HG03378 (cell line): ENCODE data around the gene ZDHHC14.
"Not testable (repeated sequence)": the region's sequence is repeated elsewhere in the genome, so short reads cannot be mapped to it uniquely, and the experiment has no call there.

Experiments
- ATAC-seq: cut with Tn5 transposase; IDR thresholded peaks from one replicate; pipeline ENCODE4 v1.9.1; 2021; ENCODE audit warnings: mild to moderate bottlenecking, moderate library complexity; ENCODE audit not compliant: unreplicated experiment

The ZDHHC14 gene

GRCh38 chr6:157402996-157403685 is 22.2 kb downstream of the ZDHHC14 start:
- no peak for ATAC-seq

- no peak for ATAC-seq
Observed at GRCh38 chr6:157403686-157404051, 22.7 kb downstream of the ZDHHC14 start.

- ATAC-seq = no peak
Observed at GRCh38 chr6:157405986-157406385, 25.0 kb downstream of the ZDHHC14 start.

GRCh38 chr6:157406661-157407060 is 25.7 kb downstream of the ZDHHC14 start:
- ATAC-seq = no peak

GRCh38 chr6:157407646-157408045 is 26.7 kb downstream of the ZDHHC14 start:
- no peak for ATAC-seq

GRCh38 chr6:157408427-157408826 is 27.4 kb downstream of the ZDHHC14 start:
- ATAC-seq = not testable (repeated sequence)

- ATAC-seq = no peak
Observed at GRCh38 chr6:157410045-157410444, 29.1 kb downstream of the ZDHHC14 start.

GRCh38 chr6:157411368-157411767 is 30.4 kb downstream of the ZDHHC14 start:
- ATAC-seq = no peak

GRCh38 chr6:157412791-157413190 is 31.8 kb downstream of the ZDHHC14 start:
- no peak for ATAC-seq

GRCh38 chr6:157420497-157420896 is 39.5 kb downstream of the ZDHHC14 start:
- ATAC-seq = no peak

- ATAC-seq = no peak
Observed at GRCh38 chr6:157424491-157425020, 43.6 kb downstream of the ZDHHC14 start.

- no peak for ATAC-seq
Observed at GRCh38 chr6:157427969-157428368, 47.0 kb downstream of the ZDHHC14 start.

GRCh38 chr6:157428427-157429202 is 47.6 kb downstream of the ZDHHC14 start:
- ATAC-seq = no peak

- ATAC-seq = no peak
Observed at GRCh38 chr6:157429248-157429647, 48.3 kb downstream of the ZDHHC14 start.

GRCh38 chr6:157430834-157431233 is 49.8 kb downstream of the ZDHHC14 start:
- no peak for ATAC-seq

- no peak for ATAC-seq
Observed at GRCh38 chr6:157432231-157432891, 51.4 kb downstream of the ZDHHC14 start.

GRCh38 chr6:157432892-157433265 is 51.9 kb downstream of the ZDHHC14 start:
- no peak for ATAC-seq

- ATAC-seq = no peak
Observed at GRCh38 chr6:157433678-157434081, 52.7 kb downstream of the ZDHHC14 start.

GRCh38 chr6:157434349-157435033 is 53.5 kb downstream of the ZDHHC14 start:
- ATAC-seq = no peak

- no peak for ATAC-seq
Observed at GRCh38 chr6:157436219-157436943, 55.4 kb downstream of the ZDHHC14 start.
